ENCODE data around the gene CCDC171. TPM values are rescaled to one million over a fixed set of nuclear protein-coding genes. Genes with fewer than 3 reads are reported as not detected.

CCDC171 gene
- total RNA-seq, 1 donor: 8.1 TPM

- no peak for TF ChIP-seq CTCF (IDR thresholded peaks at IDR 0.05; ENCODE audit: insufficient read depth, low read length)
- no peak overlapping the region for H3K4me3 ChIP-seq (ENCODE audit: low read depth, low read length)
- DNase-seq (ENCODE audit: low read depth): no peak
Measured at GRCh38 chr9:15882328-15882727, 329.5 kb downstream of the CCDC171 start.

GRCh38 chr9:15882883-15883282 lies 330.0 kb downstream of the CCDC171 start:
- no peak for DNase-seq (ENCODE audit: low read depth)
- no peak overlapping the region for H3K4me3 ChIP-seq (ENCODE audit: low read depth, low read length)
- TF ChIP-seq CTCF (IDR thresholded peaks at IDR 0.05; ENCODE audit: insufficient read depth, low read length): no peak

- TF ChIP-seq CTCF (IDR thresholded peaks at IDR 0.05; ENCODE audit: insufficient read depth, low read length): no peak
- no peak for DNase-seq (ENCODE audit: low read depth)
- H3K4me3 ChIP-seq (ENCODE audit: low read depth, low read length): no peak overlapping the region
Measured at GRCh38 chr9:15885464-15885863, 332.6 kb downstream of the CCDC171 start.

GRCh38 chr9:15889555-15889954 lies 336.7 kb downstream of the CCDC171 start:
- peak; percentile 85 for DNase-seq (ENCODE audit: low read depth)
- TF ChIP-seq CTCF (IDR thresholded peaks at IDR 0.05; ENCODE audit: insufficient read depth, low read length): no peak
- no peak overlapping the region for H3K4me3 ChIP-seq (ENCODE audit: low read depth, low read length)

- no peak for DNase-seq (ENCODE audit: low read depth)
- H3K4me3 ChIP-seq (ENCODE audit: low read depth, low read length): no peak overlapping the region
- no peak for TF ChIP-seq CTCF (IDR thresholded peaks at IDR 0.05; ENCODE audit: insufficient read depth, low read length)
Measured at GRCh38 chr9:15901572-15901971, 348.7 kb downstream of the CCDC171 start.

- H3K4me3 ChIP-seq (ENCODE audit: low read depth, low read length): no peak overlapping the region
- DNase-seq (ENCODE audit: low read depth): peak; percentile 91
- no peak for TF ChIP-seq CTCF (IDR thresholded peaks at IDR 0.05; ENCODE audit: insufficient read depth, low read length)
Measured at GRCh38 chr9:15909297-15909696, 356.5 kb downstream of the CCDC171 start.

GRCh38 chr9:15915711-15916110 lies 362.9 kb downstream of the CCDC171 start:
- H3K4me3 ChIP-seq (ENCODE audit: low read depth, low read length): no peak overlapping the region
- no peak for TF ChIP-seq CTCF (IDR thresholded peaks at IDR 0.05; ENCODE audit: insufficient read depth, low read length)
- DNase-seq (ENCODE audit: low read depth): no peak

All from fibroblast of the aortic adventitia (primary cell).